IPS-18a (cell line): ENCODE measurements around the gene OR2L5.

Source experiments
- H3K27ac ChIP-seq: one replicate; pipeline ENCODE4 v1.5.1; 2013; ENCODE audit warnings: low read length
- H3K27me3 ChIP-seq: one replicate; pipeline ENCODE4 v1.6.1; 2013; ENCODE audit warnings: mild to moderate bottlenecking, low read length; ENCODE audit not compliant: control insufficient read depth, insufficient read depth
- H3K36me3 ChIP-seq: one replicate; pipeline ENCODE4 v1.6.1; 2013; ENCODE audit warnings: low read depth, low read length; ENCODE audit not compliant: control insufficient read depth
- H3K4me1 ChIP-seq: one replicate; pipeline ENCODE4 v1.6.1; 2013; ENCODE audit warnings: low read depth, low read length; ENCODE audit not compliant: control insufficient read depth
- H3K4me3 ChIP-seq: one replicate; pipeline ENCODE4 v1.5.1; 2013; ENCODE audit warnings: low read length
- H3K9ac ChIP-seq: one replicate; pipeline ENCODE4 v1.6.1; 2013; ENCODE audit warnings: mild to moderate bottlenecking, low read length, moderate library complexity
- H3K9me3 ChIP-seq: one replicate; pipeline ENCODE4 v1.6.1; 2013; ENCODE audit warnings: low read depth, low read length; ENCODE audit not compliant: control insufficient read depth

The OR2L5 gene

GRCh38 chr1:248013229-248013710, at the start of gene OR2L5:
TSS of gene OR2L5 (plus strand) at chr1:248013660. CDS start at chr1:248021948, 8,288 bp downstream.
- H3K27ac ChIP-seq: no peak within 1 kb of the TSS
- H3K9ac ChIP-seq: no peak within 1 kb of the TSS
- no peak within 1 kb of the TSS for H3K4me3 ChIP-seq
- H3K4me1 ChIP-seq: no peaks in the 10 kb centered on the region
- H3K27me3 ChIP-seq: no peaks in the 10 kb centered on the region
- H3K36me3 ChIP-seq: no peaks in the 10 kb centered on the region
- H3K9me3 ChIP-seq: peaks cover 58% of the 10 kb centered on the region

GRCh38 chr1:247964933-247965332, 48.5 kb upstream of the OR2L5 start, which contains the start of gene OR2AK2:
TSS of gene OR2AK2 (plus strand) at chr1:247965233. CDS start at chr1:247965377, 144 bp downstream.
- no peaks in the 10 kb centered on the region for H3K27me3 ChIP-seq
- no peak within 1 kb of the TSS for H3K27ac ChIP-seq
- H3K36me3 ChIP-seq: no peaks in the 10 kb centered on the region
- H3K9me3 ChIP-seq: peaks cover 51% of the 10 kb centered on the region
- no peak within 1 kb of the TSS for H3K9ac ChIP-seq
- H3K4me1 ChIP-seq: no peaks in the 10 kb centered on the region
- H3K4me3 ChIP-seq: no peak within 1 kb of the TSS

- peaks cover 49% of the 10 kb centered on the region for H3K9me3 ChIP-seq
- H3K9ac ChIP-seq: no peak overlapping the region
- no peaks in the 10 kb centered on the region for H3K27me3 ChIP-seq
- no peaks in the 10 kb centered on the region for H3K36me3 ChIP-seq
- no peak overlapping the region for H3K27ac ChIP-seq
- H3K4me1 ChIP-seq: no peaks in the 10 kb centered on the region
- H3K4me3 ChIP-seq: no peak overlapping the region
Observed at GRCh38 chr1:247966532-247967204, 46.8 kb upstream of the OR2L5 start.

GRCh38 chr1:247992986-247993385, 20.5 kb upstream of the OR2L5 start:
- H3K27me3 ChIP-seq: no peaks in the 10 kb centered on the region
- no peaks in the 10 kb centered on the region for H3K36me3 ChIP-seq
- H3K4me3 ChIP-seq: no peak overlapping the region
- H3K27ac ChIP-seq: no peak overlapping the region
- no peak overlapping the region for H3K9ac ChIP-seq
- H3K4me1 ChIP-seq: no peaks in the 10 kb centered on the region
- H3K9me3 ChIP-seq: peaks cover 75% of the 10 kb centered on the region

- Histone ChIP-seq H3K27ac (no peak overlapping the region), H3K27me3 (no peaks in the 10 kb centered on the region), H3K4me1 (no peaks in the 10 kb centered on the region), H3K4me3 (no peak overlapping the region), H3K36me3 (no peaks in the 10 kb centered on the region), H3K9ac (no peak overlapping the region), H3K9me3 (peaks cover 62% of the 10 kb centered on the region)
Observed at GRCh38 chr1:247998811-247999210, 14.6 kb upstream of the OR2L5 start.

- Histone ChIP-seq H3K9me3 (peaks cover 60% of the 10 kb centered on the region), H3K27me3 (no peaks in the 10 kb centered on the region), H3K4me1 (no peaks in the 10 kb centered on the region), H3K27ac (no peak overlapping the region), H3K9ac (no peak overlapping the region), H3K4me3 (no peak overlapping the region), H3K36me3 (no peaks in the 10 kb centered on the region)
Observed at GRCh38 chr1:248000169-248000568, 13.3 kb upstream of the OR2L5 start.

GRCh38 chr1:248007778-248008177, 5.7 kb upstream of the OR2L5 start:
- Histone ChIP-seq H3K36me3 (no peaks in the 10 kb centered on the region), H3K27me3 (no peaks in the 10 kb centered on the region), H3K4me1 (no peaks in the 10 kb centered on the region), H3K4me3 (no peak overlapping the region), H3K9ac (no peak overlapping the region), H3K9me3 (peaks cover 68% of the 10 kb centered on the region), H3K27ac (no peak overlapping the region)

- Histone ChIP-seq H3K9me3 (peaks cover 60% of the 10 kb centered on the region), H3K27me3 (no peaks in the 10 kb centered on the region), H3K4me3 (no peak overlapping the region), H3K9ac (no peak overlapping the region), H3K4me1 (no peaks in the 10 kb centered on the region), H3K36me3 (no peaks in the 10 kb centered on the region), H3K27ac (no peak overlapping the region)
Observed at GRCh38 chr1:248009681-248010080, 3.8 kb upstream of the OR2L5 start.

GRCh38 chr1:248015803-248016202, 2.3 kb downstream of the OR2L5 start:
- peaks cover 69% of the 10 kb centered on the region for H3K9me3 ChIP-seq
- no peaks in the 10 kb centered on the region for H3K27me3 ChIP-seq
- H3K36me3 ChIP-seq: no peaks in the 10 kb centered on the region
- H3K4me3 ChIP-seq: no peak overlapping the region
- no peaks in the 10 kb centered on the region for H3K4me1 ChIP-seq
- no peak overlapping the region for H3K27ac ChIP-seq
- H3K9ac ChIP-seq: no peak overlapping the region

GRCh38 chr1:248029770-248030169, 16.3 kb downstream of the OR2L5 start, which contains the start of gene OR2L2:
TSS of gene OR2L2 (plus strand) at chr1:248030070. CDS start at chr1:248038268, 8,198 bp downstream.
- Histone ChIP-seq H3K36me3 (no peaks in the 10 kb centered on the region), H3K4me3 (no peak within 1 kb of the TSS), H3K27ac (no peak within 1 kb of the TSS), H3K4me1 (no peaks in the 10 kb centered on the region), H3K9me3 (peaks cover 70% of the 10 kb centered on the region), H3K27me3 (no peaks in the 10 kb centered on the region), H3K9ac (no peak within 1 kb of the TSS)

- Histone ChIP-seq H3K27ac (no peak overlapping the region), H3K27me3 (no peaks in the 10 kb centered on the region), H3K4me3 (no peak overlapping the region)
Observed at GRCh38 chr1:248045209-248045608, 31.7 kb downstream of the OR2L5 start.

GRCh38 chr1:248046536-248046935, 33.1 kb downstream of the OR2L5 start, which contains the start of gene OR2L3:
TSS of gene OR2L3 (plus strand) at chr1:248046836. CDS start at chr1:248060682, 13,846 bp downstream.
- Histone ChIP-seq H3K4me1 (no peaks in the 10 kb centered on the region), H3K4me3 (no peak within 1 kb of the TSS), H3K36me3 (no peaks in the 10 kb centered on the region), H3K27me3 (no peaks in the 10 kb centered on the region), H3K27ac (no peak within 1 kb of the TSS), H3K9ac (no peak within 1 kb of the TSS), H3K9me3 (peaks cover 59% of the 10 kb centered on the region)

More at GRCh38 chr1:248045209-248045608, 31.7 kb downstream of the OR2L5 start:
- Histone ChIP-seq H3K9ac (no peak overlapping the region), H3K36me3 (no peaks in the 10 kb centered on the region), H3K4me1 (no peaks in the 10 kb centered on the region), H3K9me3 (peaks cover 63% of the 10 kb centered on the region)
